ENCODE measurements around the gene TRIM61.
"Not testable (repeated sequence)": the region's sequence is repeated elsewhere in the genome, so short reads cannot be mapped to it uniquely, and the experiment has no call there.

Gene TRIM61

GRCh38 chr4:164977243-164978164, at the start of gene TRIM61:
Gene TRIM61, minus strand, starts transcription at chr4:164977657. Its CDS starts 7,655 bp downstream, at chr4:164970002.
- DNase-seq: no peak

GRCh38 chr4:165025782-165026181, 48.3 kb upstream of the TRIM61 start:
- DNase-seq: not testable (repeated sequence)

DNA sequence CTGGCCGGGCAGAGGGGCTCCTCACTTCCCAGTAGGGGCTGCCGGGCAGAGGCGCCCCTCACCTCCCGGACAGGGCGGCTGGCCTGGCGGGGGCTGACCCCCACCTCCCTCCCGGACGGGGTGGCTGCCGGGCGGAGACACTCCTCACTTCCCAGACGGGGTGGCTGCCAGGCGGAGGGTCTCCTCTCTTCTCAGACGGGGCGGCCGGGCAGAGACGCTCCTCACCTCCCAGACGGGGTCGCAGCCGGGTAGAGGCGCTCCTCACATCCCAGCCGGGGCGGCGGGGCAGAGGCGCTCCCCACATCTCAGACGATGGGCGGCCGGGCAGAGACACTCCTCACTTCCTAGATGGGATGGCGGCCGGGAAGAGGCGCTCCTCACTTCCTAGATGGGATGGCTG, 42.5 kb upstream of the TRIM61 start:
- not testable (repeated sequence) for DNase-seq

GRCh38 chr4:165016971-165017370, 39.5 kb upstream of the TRIM61 start:
- DNase-seq: no peak

DNA sequence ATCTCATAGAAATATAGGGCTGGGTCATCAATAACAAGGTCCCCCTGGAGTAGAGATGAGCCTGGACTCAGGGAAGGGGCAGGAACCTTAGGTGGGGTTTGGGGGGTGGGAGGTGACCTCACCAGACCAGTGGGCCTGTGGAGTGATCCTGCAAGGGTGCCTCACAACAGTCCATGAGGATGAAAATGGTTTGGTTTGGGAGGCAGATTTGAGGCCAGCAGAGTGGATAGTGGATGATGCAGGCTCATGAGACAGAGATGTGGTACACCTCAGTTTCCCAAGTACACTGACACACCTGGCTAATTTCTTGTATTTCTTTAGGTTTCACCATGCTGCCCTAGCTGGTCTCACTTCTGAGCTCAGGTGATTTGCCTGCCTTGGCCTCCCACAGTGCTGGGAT, 36.2 kb upstream of the TRIM61 start:
- no peak for DNase-seq

DNA sequence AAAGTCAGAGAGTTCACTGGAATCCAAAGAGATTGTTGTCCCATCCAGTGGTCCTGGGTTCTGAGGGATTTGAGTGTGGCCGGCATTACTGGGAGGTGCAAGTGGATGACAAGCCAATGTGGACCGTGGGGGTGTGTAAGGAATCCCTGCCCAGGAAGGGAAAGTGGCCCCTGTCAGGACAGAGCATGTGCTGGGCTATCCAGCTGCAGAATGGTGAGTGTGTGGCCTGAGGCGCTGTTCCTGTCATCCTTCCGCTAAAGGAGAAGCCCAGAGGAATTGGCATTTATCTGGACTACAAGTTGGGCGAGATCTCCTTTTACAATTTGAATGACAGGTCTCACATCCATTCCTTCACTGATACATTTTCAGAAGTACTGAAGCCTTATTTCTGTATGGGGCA, 33.9 kb upstream of the TRIM61 start:
- DNase-seq: no peak

DNA sequence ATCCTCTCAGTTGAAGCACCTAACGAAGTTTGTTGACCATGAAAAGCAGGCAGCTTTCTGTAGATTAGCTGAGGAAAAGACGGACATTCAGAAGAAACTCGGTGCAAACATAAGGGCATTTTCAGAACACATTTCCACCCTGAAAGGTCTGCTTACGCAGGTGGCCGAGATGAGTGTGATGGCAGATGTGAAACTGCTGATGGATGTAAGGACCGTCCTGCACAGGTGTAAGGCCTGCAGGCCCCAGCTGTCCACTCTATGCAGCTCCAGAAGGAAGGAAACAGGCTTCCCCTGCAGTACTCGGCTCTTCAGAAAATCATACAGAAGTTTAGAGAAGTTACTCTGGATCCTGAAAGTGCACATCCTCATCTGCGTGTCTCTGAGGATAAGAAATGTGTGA, 33.5 kb upstream of the TRIM61 start:
- DNase-seq: no peak

- no peak for DNase-seq
These were observed 33.0 kb upstream of the TRIM61 start for GRCh38 chr4:165010487-165010886.

GRCh38 chr4:165009493-165010227, 32.2 kb upstream of the TRIM61 start:
- no peak for DNase-seq

DNA sequence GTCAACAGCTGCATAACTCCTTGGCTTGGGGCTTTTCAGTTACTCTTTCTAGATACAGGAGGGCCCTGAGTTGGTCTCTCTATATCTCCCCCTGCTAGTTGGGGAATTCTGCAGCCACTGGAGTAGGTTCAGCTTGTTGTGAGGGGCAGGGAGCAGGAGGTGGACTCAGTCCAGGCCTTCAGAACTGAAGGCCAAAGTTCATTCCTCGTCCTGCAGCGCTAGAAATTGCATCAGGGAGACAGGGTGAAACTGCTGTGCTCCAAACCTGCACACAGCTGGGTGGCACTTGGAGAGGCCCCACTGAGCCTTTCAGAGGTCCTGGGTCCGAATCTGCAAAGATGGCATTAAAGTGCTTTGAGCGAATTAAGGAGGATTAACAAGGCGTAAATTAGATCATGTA, 29.4 kb upstream of the TRIM61 start:
- no peak for DNase-seq

DNA sequence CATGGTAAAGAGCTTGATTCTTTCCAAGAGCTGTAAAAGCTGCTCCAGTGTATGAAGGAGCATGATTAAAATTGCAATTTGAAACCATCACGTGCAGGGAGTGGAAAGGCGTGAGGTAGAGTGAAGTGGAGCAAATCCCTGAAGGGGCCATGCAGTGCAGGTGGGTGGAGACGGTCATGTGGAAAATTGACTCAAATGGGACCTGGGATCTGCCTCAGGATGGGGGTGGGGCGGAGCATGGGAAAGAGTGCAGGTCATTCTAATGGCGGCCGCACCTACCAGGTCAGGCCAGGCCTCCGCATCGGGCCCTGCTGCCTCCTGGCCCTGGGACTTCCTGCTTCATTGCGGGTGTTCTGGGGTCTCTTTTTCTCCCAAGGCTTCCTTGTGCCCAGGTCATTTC, 29.0 kb upstream of the TRIM61 start:
- no peak for DNase-seq

DNA sequence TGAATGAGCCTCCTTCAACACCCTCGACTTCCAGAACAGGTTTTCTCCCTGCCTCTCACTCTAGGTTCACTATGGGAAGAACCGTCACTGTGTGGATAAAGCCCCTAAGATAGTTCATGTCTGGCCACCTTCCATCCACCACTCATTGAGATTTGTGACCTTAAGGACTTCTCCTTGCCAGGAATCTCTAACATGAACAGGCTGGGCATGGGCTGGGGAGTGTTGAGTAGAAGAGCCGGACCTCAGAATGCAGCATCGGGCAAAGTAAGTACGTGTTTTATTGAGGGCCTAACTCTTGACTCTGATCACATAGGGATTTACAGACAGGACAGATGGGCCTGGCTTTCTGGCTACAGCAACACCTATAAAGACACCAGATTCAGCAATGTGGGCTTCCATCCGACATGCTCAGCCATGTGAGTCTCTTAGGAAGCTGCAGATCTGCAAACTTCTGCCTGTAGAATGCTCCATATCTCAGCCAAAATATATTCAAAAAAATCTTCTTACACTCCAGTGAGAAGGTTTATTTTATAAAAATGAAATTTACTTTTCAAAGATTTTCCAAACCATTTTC, 28.0 kb upstream of the TRIM61 start:
- no peak for DNase-seq

- DNase-seq: not testable (repeated sequence)
These were observed 24.5 kb upstream of the TRIM61 start for GRCh38 chr4:165001957-165002356.

DNA sequence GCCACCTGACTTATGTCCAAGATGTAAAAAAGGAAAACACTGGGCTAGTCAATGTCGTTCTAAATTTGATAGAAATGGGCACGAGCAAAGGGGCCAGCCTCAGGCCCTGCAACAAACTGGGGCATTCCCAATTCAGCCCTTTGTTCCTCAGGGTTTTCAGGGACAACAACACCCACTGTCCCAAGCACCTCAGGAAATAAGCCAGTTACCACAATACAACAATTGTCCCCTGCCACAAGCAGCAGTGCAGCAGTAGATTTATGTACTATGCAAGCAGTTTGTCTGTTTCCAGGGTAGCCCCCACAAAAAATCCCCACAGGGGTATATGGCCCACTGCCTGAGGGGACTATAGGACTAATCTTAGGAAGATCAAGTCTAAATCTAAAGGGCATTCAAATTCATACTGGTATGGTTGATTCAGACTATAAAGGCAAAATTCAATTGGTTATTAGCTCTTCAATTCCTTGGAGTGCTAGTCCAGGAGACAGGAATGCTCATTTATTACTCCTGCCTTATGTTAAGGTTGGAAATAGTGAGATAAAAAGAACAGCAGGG, 21.1 kb upstream of the TRIM61 start:
- not testable (repeated sequence) for DNase-seq

- DNase-seq: no peak
These were observed 20.5 kb upstream of the TRIM61 start for GRCh38 chr4:164997941-164998340.

GRCh38 chr4:164997324-164997723, 19.9 kb upstream of the TRIM61 start:
- peak; percentile 9 for DNase-seq

DNA sequence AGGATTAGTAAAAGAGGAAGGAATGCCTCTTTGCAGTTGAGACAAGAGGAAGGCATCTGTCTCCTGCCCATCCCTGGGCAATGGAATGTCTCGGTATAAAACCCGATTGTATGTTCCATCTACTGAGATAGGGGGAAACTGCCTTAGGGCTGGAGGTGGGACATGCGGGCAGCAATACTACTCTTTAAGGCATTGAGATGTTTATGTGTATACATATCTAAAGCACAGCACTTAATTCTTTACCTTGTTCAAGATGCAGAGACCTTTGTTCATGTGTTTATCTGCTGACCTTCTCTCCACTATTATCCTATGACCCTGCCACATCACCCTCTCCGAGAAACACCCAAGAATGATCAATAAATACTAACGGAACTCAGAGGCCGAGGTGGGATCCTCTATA, 18.7 kb upstream of the TRIM61 start:
- not testable (repeated sequence) for DNase-seq

DNA sequence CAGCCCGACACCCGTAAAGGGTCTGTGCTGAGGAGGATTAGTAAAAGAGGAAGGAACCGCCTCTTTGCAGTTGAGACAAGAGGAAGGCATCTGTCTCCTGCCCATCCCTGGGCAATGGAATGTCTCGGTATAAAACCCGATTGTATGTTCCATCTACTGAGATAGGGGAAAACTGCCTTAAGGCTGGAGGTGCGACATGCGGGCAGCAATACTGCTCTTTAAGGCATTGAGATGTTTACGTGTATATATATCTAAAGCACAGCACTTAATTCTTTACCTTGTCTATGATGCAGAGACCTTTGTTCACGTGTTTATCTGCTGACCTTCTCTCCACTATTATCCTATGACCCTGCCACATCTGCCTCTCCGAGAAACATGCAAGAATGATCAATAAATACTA, 13.3 kb upstream of the TRIM61 start:
- not testable (repeated sequence) for DNase-seq

GRCh38 chr4:164989471-164989870, 12.0 kb upstream of the TRIM61 start:
- peak; percentile 37 for DNase-seq

DNA sequence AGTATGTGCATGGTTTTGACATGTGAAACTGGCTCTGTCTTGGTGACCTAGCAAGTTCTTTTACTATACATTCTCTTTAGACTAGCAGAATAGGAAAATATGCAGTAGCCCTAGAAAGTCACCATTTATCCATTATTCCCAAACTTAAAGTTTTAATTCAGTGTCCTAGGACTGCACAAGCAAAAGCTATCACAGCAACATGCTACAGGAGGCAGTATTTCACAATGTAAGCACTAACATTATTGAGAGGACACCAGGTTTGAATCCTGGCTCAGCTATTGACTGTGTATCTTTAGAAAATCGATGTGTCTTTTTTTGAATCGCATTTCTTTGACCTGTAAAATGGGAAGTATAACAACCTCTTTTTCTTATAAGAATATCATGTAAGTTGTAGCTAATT, 5.5 kb downstream of the TRIM61 start:
- not testable (repeated sequence) for DNase-seq

DNA sequence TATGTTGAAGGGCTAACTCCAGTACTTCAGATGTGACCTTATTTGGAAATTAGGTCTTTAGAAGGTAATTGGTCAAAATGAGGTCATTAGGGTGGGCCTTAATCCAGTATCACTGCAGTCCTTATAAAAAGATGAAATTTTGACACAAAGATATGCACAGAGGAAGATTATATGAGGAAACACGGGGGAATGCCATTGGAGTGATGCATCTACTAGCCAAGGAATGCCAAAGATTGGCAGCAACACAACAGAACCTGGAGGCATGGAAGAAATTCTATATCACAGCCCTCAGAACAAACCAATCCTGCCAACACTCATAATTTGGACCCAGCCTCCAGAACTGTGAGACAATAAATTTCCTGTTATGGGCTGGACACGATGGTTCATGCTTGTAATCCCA, 17.6 kb downstream of the TRIM61 start:
- no peak for DNase-seq

- DNase-seq: not testable (repeated sequence)
These were observed 18.0 kb downstream of the TRIM61 start for GRCh38 chr4:164959421-164959820.
